HG02763 (cell line): Measurements from ENCODE around the gene HOXD3.

Experiments
- ATAC-seq: cut with Tn5 transposase; IDR thresholded peaks from one replicate; pipeline ENCODE4 v1.9.1; 2021; ENCODE audit warnings: mild to moderate bottlenecking, moderate library complexity; ENCODE audit not compliant: unreplicated experiment

Gene HOXD3

GRCh38 chr2:176161825-176162626, 4.9 kb downstream of the HOXD3 start:
- no peak for ATAC-seq

DNA sequence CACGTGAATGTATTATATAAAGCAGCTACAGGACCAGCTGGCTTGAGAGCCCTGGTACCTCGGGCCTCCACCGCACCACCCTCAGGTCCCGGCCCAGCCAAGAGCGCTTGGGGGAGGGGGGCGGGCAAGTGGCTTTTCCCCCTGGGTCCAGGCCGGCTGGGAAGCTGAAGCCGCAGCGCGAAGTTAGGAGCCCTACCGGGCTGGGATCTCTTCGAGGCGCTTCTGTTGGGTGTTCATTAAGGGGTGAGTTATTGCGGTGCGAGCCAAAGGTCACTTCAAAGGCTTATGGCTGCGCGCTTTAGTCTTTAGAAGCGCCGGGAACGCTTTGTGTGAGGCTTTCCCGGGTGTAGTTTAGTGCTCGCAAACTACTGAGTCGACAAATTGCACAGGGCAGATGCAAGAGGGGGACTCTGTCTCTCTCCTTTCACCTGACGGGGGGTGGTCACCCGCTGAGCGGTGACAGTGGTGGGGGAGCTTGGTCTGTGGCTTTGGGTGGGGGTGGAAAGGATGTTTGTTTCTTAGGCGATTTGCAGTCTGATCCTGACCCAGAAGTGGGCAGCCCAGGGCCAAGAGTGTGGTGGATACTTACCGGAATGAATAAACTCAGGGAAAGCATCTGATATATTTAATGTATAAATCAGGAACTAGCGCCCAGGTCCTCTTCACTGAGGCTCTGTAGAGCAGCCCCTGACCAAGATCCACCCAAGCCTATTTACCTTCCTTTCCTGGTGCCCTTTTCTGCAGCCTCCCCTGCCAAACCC, 6.0 kb downstream of the HOXD3 start:
- ATAC-seq, result no peak

DNA sequence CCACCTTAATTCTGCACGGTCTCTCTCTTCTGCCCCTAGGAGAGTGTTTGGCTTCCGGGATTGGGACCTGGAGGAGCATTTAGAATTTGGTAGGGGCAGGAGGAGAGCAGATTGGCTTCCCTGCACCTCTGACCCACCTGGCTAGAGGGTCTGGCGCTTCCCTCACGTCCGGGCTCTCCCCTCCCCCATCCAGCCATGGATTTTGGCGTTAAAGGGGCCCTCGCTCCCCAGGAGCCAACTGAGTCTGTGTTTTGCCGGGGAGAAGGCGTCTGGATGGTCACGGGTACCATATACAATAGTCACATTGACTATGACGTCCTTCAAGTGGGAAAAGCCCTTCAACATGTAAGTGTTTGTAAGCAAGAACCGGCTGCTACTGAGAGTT, 6.6 kb downstream of the HOXD3 start:
- no peak for ATAC-seq

- no peak for ATAC-seq
Observed at GRCh38 chr2:176164201-176164600, 7.1 kb downstream of the HOXD3 start.

DNA sequence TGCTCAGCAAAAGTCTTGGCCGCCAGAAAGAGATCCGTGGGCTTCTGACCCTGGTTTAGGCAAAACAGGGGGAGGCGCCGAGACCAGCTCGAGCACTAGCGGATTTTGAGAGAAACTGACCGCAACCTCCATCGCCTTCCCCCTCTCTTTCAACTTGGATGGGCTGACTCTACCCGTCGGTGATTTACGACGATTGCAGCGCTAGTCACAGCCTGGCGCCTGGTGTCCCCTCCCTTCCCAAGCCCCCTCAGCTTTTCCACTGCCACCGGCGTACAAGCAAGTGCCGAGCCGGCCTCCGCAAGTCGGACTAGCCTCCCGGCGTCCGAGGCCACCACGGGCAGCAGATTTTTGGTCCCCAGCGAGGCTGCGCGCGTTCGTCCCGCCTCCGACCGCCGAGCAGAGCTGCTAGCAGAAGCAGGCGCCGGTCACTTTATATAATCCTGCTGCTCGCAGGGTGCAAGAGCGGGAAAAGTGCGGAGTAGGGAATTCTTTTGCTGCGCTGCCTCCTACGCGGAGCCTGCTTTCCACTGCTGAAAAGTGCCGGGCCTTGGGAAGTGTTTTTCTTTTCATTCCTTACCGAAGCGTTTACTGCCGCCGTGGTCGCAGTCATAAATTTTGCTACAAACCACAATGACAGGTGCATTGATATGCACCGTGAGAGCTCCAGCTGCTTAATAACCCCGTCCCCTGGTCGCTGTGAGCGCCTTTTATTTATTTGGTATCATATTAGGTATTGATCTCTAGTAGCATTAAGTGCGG, 7.7 kb downstream of the HOXD3 start:
- no peak for ATAC-seq

DNA sequence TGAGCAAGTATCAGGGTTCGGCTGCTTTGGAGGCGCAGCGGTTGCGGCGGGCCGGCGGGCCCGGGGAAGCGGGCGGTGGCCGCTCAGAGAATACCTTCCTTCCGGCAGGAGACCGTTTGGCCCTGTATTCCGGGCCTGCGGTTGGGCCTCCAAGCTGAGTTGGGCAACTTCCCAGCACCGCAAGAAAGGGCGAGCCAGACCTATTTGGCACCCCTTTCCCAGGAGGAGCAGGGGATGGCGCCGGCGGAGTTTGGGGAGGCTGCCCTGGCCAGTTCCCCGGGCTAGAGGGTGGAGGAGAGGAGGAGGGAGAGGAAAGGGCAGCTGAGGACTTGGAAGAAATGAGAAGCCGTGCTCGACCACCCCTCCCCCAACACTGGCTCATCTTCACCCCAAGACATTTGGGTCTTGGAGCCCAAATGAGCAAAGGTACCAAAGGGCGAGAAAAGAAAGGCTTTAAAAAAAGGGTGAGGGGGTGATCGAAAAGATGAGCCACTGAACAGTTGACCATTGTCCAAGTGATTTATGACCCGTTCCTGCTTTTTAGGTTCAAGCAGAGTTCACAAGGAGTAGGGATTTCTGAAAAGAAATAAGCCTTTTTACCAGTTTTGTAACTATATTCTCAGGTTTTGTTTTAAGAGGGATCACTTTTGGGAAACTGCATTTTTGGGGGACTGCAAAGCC, 8.4 kb downstream of the HOXD3 start:
- ATAC-seq, result no peak

DNA sequence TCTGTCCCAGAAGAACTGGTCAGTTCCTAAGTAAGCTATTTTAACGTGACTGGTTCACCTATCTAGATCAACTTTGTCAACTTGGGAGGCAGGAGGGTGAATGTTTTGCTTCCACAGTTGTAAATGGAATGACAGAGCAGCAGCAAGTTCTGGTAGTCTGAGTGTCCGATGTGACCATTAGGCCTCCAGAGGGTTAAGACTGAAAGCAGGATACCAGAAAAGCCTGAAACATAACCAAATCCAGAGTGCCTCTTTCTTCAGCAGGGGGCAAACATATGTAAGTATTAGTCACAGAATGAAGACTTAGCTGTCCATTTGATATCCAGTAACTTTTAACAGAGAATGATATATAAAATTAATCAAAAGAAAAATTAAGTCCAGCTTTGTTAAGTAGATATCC, 9.2 kb downstream of the HOXD3 start:
- no peak for ATAC-seq

DNA sequence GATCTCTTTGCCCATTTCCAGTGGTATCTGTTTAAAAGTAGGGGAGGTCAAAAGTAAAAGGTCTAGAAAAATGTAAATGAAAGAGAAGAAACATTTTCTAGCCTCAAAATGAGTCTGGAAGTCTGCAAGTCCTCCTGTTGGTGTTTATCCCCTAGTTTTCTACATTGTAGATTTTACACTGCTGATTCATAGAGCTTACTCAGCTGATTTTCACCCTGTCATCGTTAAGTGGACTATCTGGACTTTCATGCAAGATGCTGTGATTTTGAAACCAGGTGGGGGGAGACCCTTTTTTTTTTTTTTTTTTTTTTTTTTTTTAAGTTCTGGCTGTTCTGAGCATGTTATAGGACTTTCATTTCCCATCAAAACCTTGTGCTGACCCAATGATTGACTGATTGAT, 10.3 kb downstream of the HOXD3 start:
- no peak for ATAC-seq

DNA sequence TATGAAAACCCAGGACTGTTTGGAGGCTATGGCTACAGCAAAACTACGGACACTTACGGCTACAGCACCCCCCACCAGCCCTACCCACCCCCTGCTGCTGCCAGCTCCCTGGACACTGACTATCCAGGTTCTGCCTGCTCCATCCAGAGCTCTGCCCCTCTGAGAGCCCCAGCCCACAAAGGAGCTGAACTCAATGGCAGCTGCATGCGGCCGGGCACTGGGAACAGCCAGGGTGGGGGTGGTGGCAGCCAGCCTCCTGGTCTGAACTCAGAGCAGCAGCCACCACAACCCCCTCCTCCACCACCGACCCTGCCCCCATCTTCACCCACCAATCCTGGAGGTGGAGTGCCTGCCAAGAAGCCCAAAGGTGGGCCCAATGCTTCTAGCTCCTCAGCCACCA, 12.1 kb downstream of the HOXD3 start:
- no peak for ATAC-seq

DNA sequence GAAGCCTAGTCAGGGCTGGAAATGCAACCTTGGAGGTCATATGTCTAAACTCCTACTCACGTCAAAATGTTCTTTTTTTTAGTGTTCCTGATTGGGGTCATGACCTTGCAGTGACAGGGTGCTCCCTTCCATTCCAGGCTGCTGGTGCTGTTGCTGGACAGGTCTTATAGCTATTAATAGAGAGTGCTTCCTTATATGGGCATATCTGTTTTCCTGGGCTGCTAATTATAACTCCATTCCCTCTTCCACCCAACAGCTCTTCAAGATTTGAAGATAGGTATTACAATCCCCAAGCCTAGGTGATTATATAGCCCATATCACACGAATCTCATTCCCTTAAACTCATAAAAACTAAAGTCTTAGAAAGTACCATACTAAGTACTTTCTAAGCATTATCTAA, 12.6 kb downstream of the HOXD3 start:
- no peak for ATAC-seq

GRCh38 chr2:176170602-176171305, 13.6 kb downstream of the HOXD3 start:
- ATAC-seq, result no peak

GRCh38 chr2:176171351-176172006, 14.4 kb downstream of the HOXD3 start:
- ATAC-seq, result no peak

- no peak for ATAC-seq
Observed at GRCh38 chr2:176172007-176172894, 15.1 kb downstream of the HOXD3 start.

GRCh38 chr2:176172895-176173566, 15.9 kb downstream of the HOXD3 start:
- ATAC-seq, result no peak

- ATAC-seq, result no peak
Observed at GRCh38 chr2:176173567-176174381, 16.7 kb downstream of the HOXD3 start.

DNA sequence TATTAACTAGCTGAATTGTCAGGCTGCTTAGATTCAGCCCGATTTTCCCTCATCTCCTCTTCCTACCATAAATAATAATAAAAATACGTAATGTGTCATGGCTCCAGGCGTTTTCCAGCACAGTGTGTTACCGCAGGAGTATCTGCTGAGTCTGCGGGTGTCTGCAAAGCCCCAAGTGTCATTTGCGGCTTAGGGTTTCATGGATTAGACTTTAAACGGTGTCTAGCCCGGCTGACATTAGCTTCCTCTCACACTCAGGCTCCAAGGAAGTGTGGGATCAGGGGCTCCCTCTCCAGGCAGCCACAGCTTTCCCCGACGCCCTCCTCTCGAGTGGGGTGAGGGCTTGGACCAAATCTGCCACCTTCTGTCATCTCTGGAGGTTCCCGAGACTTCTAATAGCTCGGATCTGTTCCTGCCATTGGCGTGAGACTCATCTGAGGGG, 17.3 kb downstream of the HOXD3 start:
- no peak for ATAC-seq
